HPDE6-E6E7 (cell line): ENCODE data around the gene GPAT3.

ENCODE experiments used
- DNase-seq: peaks from one replicate; pipeline ENCODE4 v3.0.0; 2011; ENCODE audit warnings: missing footprints; ENCODE audit errors: extremely low spot score

The GPAT3 gene

DNA sequence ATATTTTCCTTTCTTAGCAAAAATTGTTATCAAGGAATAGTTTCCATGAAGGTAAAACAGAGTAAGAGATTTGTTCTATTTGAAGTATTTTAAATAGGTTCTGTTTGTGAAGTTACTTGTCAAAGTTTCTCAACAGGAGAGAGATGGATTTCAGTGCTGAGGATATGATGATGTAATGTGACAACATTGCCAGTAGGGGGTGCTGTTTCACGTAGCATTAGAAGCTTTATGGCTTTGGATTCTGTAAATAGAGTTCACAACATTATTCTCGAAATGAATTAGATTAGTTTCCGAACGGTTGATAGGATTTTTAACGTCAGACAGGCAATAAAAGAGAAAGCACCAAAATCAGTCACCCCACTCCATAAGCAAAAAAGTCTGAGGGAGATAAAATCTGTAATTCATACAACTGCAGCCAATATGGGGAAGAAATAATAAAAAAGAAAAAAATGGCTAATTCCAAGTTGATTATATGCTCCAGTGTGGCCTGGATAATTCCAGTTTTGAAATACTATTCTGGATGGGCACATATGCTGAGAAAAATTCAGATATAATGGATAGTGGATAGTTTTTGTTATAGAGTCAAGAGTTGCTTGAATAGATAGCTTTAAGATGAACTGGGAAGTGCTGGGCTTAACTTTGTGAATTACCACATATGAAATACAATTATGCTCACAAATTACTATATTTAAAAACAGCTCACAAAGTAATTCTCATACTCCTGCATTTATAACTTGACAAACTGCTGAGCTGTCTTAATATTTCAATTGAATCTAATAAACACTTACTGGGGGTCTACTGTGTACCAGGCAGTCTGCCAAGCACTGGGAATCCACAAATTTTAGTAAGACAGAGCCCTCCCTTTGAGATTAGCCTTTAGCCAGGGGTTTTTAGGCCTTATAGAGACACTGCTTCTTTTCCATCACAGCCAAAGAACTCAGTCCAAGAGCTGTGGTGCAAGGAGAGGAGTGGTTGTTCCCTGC is 109.1 kb downstream of the GPAT3 start:
- DNase-seq = peak; percentile 25

- DNase-seq = no peak
Measured at GRCh38 chr4:83646538-83647239, 110.8 kb downstream of the GPAT3 start.

DNA sequence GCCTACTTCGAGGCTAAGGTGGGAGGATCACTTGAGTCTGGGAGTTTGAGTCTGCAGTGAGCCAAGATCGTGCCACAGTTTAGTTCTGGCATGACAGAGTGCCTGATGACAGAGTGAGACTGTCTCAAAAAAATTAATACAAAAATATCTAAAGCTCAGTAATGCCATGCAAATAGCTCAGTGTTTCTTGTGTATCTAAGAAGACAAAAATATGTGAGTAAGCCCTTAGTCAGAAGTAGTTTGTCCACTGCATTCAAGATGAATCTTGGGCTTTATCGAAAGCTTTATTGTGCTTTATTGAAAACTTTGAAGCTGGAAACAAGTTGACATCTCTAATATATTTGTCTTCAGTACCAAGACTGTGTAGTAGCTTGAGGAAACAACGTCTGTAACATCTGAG is 115.9 kb downstream of the GPAT3 start:
- no peak for DNase-seq
